IMR-90 (cell line): Measurements from ENCODE around the gene ARHGEF3. TPM values are rescaled to one million over a fixed set of nuclear protein-coding genes. Genes with fewer than 3 reads are reported as not detected.

Source experiments
- ATAC-seq: fragments of 200-7000 bp; cut with Tn5 transposase; 2 replicates; pipeline ENCODE4 v1.9.1; 2020; ENCODE audit warnings: low read depth, mild to moderate bottlenecking, moderate library complexity
- BruUV-seq: library from RNA; stranded (reverse); fragments of 400-500 nt; replicated peaks from 2 replicates; lab custom pipeline; 2021; lab: Mats Ljungman, UMichigan
- CTCF ChIA-PET: fragments of 300-600 bp; formaldehyde crosslinking; extraction: SDS; loops from one replicate; lab custom pipeline; 2021; ENCODE audit warnings: antibody characterized with exemption; lab: Yijun Ruan, JAX
- POLR2A ChIA-PET: fragments of 300-600 bp; sonication (Branson Sonifier 250); formaldehyde crosslinking; loops from one replicate; lab custom pipeline; 2022; ENCODE audit warnings: antibody characterized with exemption; ENCODE audit not compliant: unreplicated experiment; lab: Charles Lee
- DNase-seq: peaks from one replicate; pipeline ENCODE4 v3.0.0; 2013
- H2AFZ ChIP-seq: replicated peaks from 2 replicates; pipeline ENCODE3; 2013; ENCODE audit warnings: low read length, mild to moderate bottlenecking; ENCODE audit not compliant: poor library complexity
- H2AK5ac ChIP-seq: 2 replicates; pipeline ENCODE4 v1.6.1; 2013; ENCODE audit warnings: low read depth, low read length, inconsistent platforms
- H2AK9ac ChIP-seq: replicated peaks from 2 replicates; pipeline ENCODE3; 2013; ENCODE audit warnings: mild to moderate bottlenecking, low read depth, low read length, moderate library complexity; ENCODE audit not compliant: poor library complexity
- H2BK120ac ChIP-seq: 2 replicates; pipeline ENCODE4 v1.6.1; 2013; ENCODE audit warnings: low read depth, low read length, inconsistent platforms
- H2BK15ac ChIP-seq: 3 replicates; pipeline ENCODE4 v1.6.1; 2013; ENCODE audit warnings: low read depth, low read length, inconsistent platforms
- H2BK20ac ChIP-seq: 2 replicates; pipeline ENCODE4 v1.6.1; 2013; ENCODE audit warnings: low read depth, mild to moderate bottlenecking, inconsistent platforms, low read length, moderate library complexity
- H2BK5ac ChIP-seq: 2 replicates; pipeline ENCODE4 v1.6.1; 2013; ENCODE audit warnings: mild to moderate bottlenecking, low read depth, low read length, inconsistent platforms; ENCODE audit not compliant: poor library complexity, severe bottlenecking
- H3K14ac ChIP-seq: replicated peaks from 2 replicates; pipeline ENCODE4 v1.6.1; 2013; ENCODE audit warnings: low read depth, low read length, inconsistent platforms
- H3K18ac ChIP-seq: 2 replicates; pipeline ENCODE4 v1.6.1; 2013; ENCODE audit warnings: low read depth, low read length, control low read depth
- H3K23ac ChIP-seq: 2 replicates; pipeline ENCODE4 v1.6.1; 2013; ENCODE audit warnings: low read depth, low read length, inconsistent platforms
- H3K27ac ChIP-seq: 2 replicates; pipeline ENCODE4 v1.5.1; 2013; ENCODE audit warnings: mild to moderate bottlenecking, control low read depth, low read length; ENCODE audit not compliant: insufficient read depth
- H3K27me3 ChIP-seq: 2 replicates; pipeline ENCODE4 v1.6.1; 2013; ENCODE audit warnings: low read length; ENCODE audit not compliant: control insufficient read depth, insufficient read depth
- H3K36me3 ChIP-seq: 2 replicates; pipeline ENCODE4 v1.6.1; 2013; ENCODE audit warnings: low read length, mixed read lengths; ENCODE audit not compliant: control insufficient read depth, insufficient read depth
- H3K4ac ChIP-seq: 2 replicates; pipeline ENCODE4 v1.6.1; 2013; ENCODE audit warnings: low read depth, low read length, inconsistent platforms
- H3K4me1 ChIP-seq: 2 replicates; pipeline ENCODE4 v1.6.1; 2013; ENCODE audit warnings: low read length, mixed read lengths; ENCODE audit not compliant: control insufficient read depth, insufficient read depth
- H3K4me2 ChIP-seq: 2 replicates; pipeline ENCODE4 v1.6.1; 2013; ENCODE audit warnings: low read depth, mild to moderate bottlenecking, control low read depth, low read length, moderate library complexity
- H3K4me3 ChIP-seq: 2 replicates; pipeline ENCODE4 v1.5.1; 2013; ENCODE audit warnings: low read depth, mild to moderate bottlenecking, control low read depth, low read length, moderate library complexity; ENCODE audit not compliant: insufficient read depth
- H3K56ac ChIP-seq: 2 replicates; pipeline ENCODE4 v1.6.1; 2013; ENCODE audit warnings: low read length, inconsistent platforms; ENCODE audit not compliant: insufficient read depth; ENCODE audit errors: extremely low read depth
- H3K79me1 ChIP-seq, 2 experiments: 2 replicates each; pipeline ENCODE4 v1.6.1; 2013; ENCODE audit warnings: low read length in 2 of 2, inconsistent platforms in 1 of 2, low read depth in 1 of 2
- H3K9ac ChIP-seq: 2 replicates; pipeline ENCODE4 v1.6.1; 2013; ENCODE audit warnings: low read depth, low read length, control low read depth
- H3K9me1 ChIP-seq: 2 replicates; pipeline ENCODE4 v1.6.1; 2013; ENCODE audit warnings: low read length, inconsistent platforms; ENCODE audit not compliant: insufficient read depth
- H3K9me3 ChIP-seq: 2 replicates; pipeline ENCODE4 v1.6.1; 2013; ENCODE audit warnings: low read length; ENCODE audit not compliant: control insufficient read depth, insufficient read depth
- H4K20me1 ChIP-seq: 2 replicates; pipeline ENCODE4 v1.6.1; 2013; ENCODE audit warnings: low read length, inconsistent platforms; ENCODE audit not compliant: insufficient read depth
- H4K5ac ChIP-seq: 2 replicates; pipeline ENCODE4 v1.6.1; 2013; ENCODE audit warnings: mild to moderate bottlenecking, low read depth, low read length, control low read depth
- H4K8ac ChIP-seq, 2 experiments: 2 replicates each; pipeline ENCODE4 v1.6.1; 2013; ENCODE audit warnings: low read depth in 2 of 2, low read length in 2 of 2, control low read depth in 1 of 2, inconsistent platforms in 1 of 2
- H4K91ac ChIP-seq: 2 replicates; pipeline ENCODE4 v1.6.1; 2013; ENCODE audit warnings: low read depth, low read length, inconsistent platforms; ENCODE audit not compliant: insufficient read depth
- BHLHE40 ChIP-seq: fragments of 150-350 bp; IDR thresholded peaks from 2 replicates; pipeline ENCODE4 v1.6.1; 2016; ENCODE audit warnings: mild to moderate bottlenecking, low read depth, low read length
- CEBPB ChIP-seq: IDR thresholded peaks from 2 replicates; pipeline ENCODE4 v1.6.1; 2012; ENCODE audit warnings: low read depth, low read length, improper control_type of control experiment
- CHD1 ChIP-seq: IDR thresholded peaks from 2 replicates; pipeline ENCODE4 v1.6.1; 2012; ENCODE audit warnings: low read depth, low read length, improper control_type of control experiment
- ELK1 ChIP-seq: fragments of 150-350 bp; IDR thresholded peaks from 2 replicates; pipeline ENCODE4 v1.6.1; 2016; ENCODE audit warnings: low read depth, mild to moderate bottlenecking, low read length, moderate library complexity, borderline replicate concordance
- FOS ChIP-seq: fragments of 150-350 bp; IDR thresholded peaks from 2 replicates; pipeline ENCODE4 v1.6.1; 2016; ENCODE audit warnings: low read depth, low read length
- MAZ ChIP-seq: IDR thresholded peaks from 2 replicates; pipeline ENCODE4 v1.6.1; 2012; ENCODE audit warnings: low read depth, mild to moderate bottlenecking, low read length, improper control_type of control experiment, moderate library complexity, borderline replicate concordance
- MXI1 ChIP-seq: IDR thresholded peaks from 2 replicates; pipeline ENCODE4 v1.6.1; 2012; ENCODE audit warnings: low read depth, mild to moderate bottlenecking, low read length, moderate library complexity, borderline replicate concordance
- NFE2L2 ChIP-seq: fragments of 150-350 bp; IDR thresholded peaks from 2 replicates; pipeline ENCODE4 v1.6.1; 2016; ENCODE audit warnings: low read depth, mild to moderate bottlenecking, low read length
- POLR2A ChIP-seq: IDR thresholded peaks from 2 replicates; pipeline ENCODE4 v1.6.1; 2012; ENCODE audit warnings: mild to moderate bottlenecking, low read depth, low read length
- RAD21 ChIP-seq: IDR thresholded peaks from 2 replicates; pipeline ENCODE4 v1.6.1; 2012; ENCODE audit warnings: low read length, improper control_type of control experiment
- RCOR1 ChIP-seq: IDR thresholded peaks from 2 replicates; pipeline ENCODE4 v1.6.1; 2012; ENCODE audit warnings: mild to moderate bottlenecking, low read length, improper control_type of control experiment; ENCODE audit not compliant: insufficient replicate concordance
- RFX5 ChIP-seq: IDR thresholded peaks from 2 replicates; pipeline ENCODE4 v1.8.0; 2012; ENCODE audit warnings: low read depth, mild to moderate bottlenecking, low read length, moderate library complexity
- SMC3 ChIP-seq: fragments of 150-350 bp; IDR thresholded peaks from 2 replicates; pipeline ENCODE4 v1.6.1; 2016; ENCODE audit warnings: low read depth, mild to moderate bottlenecking, antibody characterized with exemption, low read length, moderate library complexity
- USF2 ChIP-seq: fragments of 150-350 bp; IDR thresholded peaks from 2 replicates; pipeline ENCODE4 v1.6.1; 2017; ENCODE audit warnings: mild to moderate bottlenecking, antibody characterized with exemption, low read length, low read depth
- WGBS, 2 experiments: methylation state at CpG; one replicate each; pipeline versions ENCODE4 v1.1.5 to v1.1.7; 2013; ENCODE audit warnings: missing lambda C conversion rate in 2 of 2; ENCODE audit not compliant: insufficient read length in 1 of 2; ENCODE audit errors: extremely low coverage in 2 of 2; 5-methylcytosine and 5-hydroxymethylcytosine counted together
- dilution Hi-C: fragments of 300-500 bp; cut with HindIII; formaldehyde crosslinking; loops from one replicate; pipeline ENCODE4 v1.14.3; 2018; ENCODE audit warnings: low sequenced_read_pairs; ENCODE audit not compliant: unreplicated experiment
- in situ Hi-C: fragments of 300-500 bp; cut with MboI; formaldehyde crosslinking; loops from 3 replicates; pipeline ENCODE4 v1.14.3; 2019; ENCODE audit warnings: low sequenced_read_pairs, inconsistent platforms, mixed read lengths
- intact Hi-C: fragments of 100-400 bp; cut with micrococcal nuclease; formaldehyde crosslinking; loops from 2 replicates; pipeline ENCODE4 v1.10.0; 2022
- polyA plus RNA-seq, 3 experiments: library from polyadenylated mRNA; depleted of rRNA; stranded (reverse); fragments of >200 nt; gene quantifications; 2 replicates each; pipeline ENCODE4 v1.2.3, GENCODE V29; 2012; ENCODE audit warnings: low replicate concordance in 1 of 3
- total RNA-seq: library from RNA; depleted of rRNA; stranded (reverse); fragments of >200 nt; gene quantifications from 2 replicates; pipeline ENCODE4 v1.2.3, GENCODE V29; 2012
- TF ChIP-seq, protein P1 (sequence below): conservative IDR thresholded peaks from 2 replicates; pipeline ENCODE4 v1.5.1; 2012; ENCODE audit warnings: mild to moderate bottlenecking, low read depth, low read length, improper control_type of control experiment

The ARHGEF3 gene
- total and polyA plus RNA-seq, 2 of the 4 experiments (the other 2 are of a cell fraction), result 2.1 to 2.3 TPM

- H3K79me1 ChIP-seq, result no peaks in the 10 kb centered on the region
- no peak overlapping the region for H4K8ac ChIP-seq
- no peak overlapping the region for H3K9ac ChIP-seq
- no TSS peak for BruUV-seq
- no peak overlapping the region for H3K4ac ChIP-seq
- H2BK5ac ChIP-seq, result no peak overlapping the region
- no peak overlapping the region for H2AFZ ChIP-seq
- TF ChIP-seq RAD21 (no peak), MAZ (no peak), POLR2A (no peak), BHLHE40 (no peak), MXI1 (no peak), SMC3 (no peak), USF2 (no peak), FOS (no peak), CEBPB (no peak), ELK1 (no peak), RCOR1 (no peak), NFE2L2 (no peak), CHD1 (no peak), RFX5 (no peak)
- TF ChIP-seq, protein P1, sequence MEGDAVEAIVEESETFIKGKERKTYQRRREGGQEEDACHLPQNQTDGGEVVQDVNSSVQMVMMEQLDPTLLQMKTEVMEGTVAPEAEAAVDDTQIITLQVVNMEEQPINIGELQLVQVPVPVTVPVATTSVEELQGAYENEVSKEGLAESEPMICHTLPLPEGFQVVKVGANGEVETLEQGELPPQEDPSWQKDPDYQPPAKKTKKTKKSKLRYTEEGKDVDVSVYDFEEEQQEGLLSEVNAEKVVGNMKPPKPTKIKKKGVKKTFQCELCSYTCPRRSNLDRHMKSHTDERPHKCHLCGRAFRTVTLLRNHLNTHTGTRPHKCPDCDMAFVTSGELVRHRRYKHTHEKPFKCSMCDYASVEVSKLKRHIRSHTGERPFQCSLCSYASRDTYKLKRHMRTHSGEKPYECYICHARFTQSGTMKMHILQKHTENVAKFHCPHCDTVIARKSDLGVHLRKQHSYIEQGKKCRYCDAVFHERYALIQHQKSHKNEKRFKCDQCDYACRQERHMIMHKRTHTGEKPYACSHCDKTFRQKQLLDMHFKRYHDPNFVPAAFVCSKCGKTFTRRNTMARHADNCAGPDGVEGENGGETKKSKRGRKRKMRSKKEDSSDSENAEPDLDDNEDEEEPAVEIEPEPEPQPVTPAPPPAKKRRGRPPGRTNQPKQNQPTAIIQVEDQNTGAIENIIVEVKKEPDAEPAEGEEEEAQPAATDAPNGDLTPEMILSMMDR, result no peak
- H3K9me3 ChIP-seq, result 0 out of 2 replicates have a peak, but pooled peaks cover 2% of the 10 kb centered on the region
- H2BK15ac ChIP-seq, result no peak overlapping the region
- no peak overlapping the region for H3K27ac ChIP-seq
- H3K4me1 ChIP-seq, result no peaks in the 10 kb centered on the region
- 23% methylated on average over 3 of the region's 8 CpGs; no CpG with 5 or more reads in 1 of the 2 experiments for WGBS, 2 experiments
- no peak overlapping the region for H3K56ac ChIP-seq
- H3K9me1 ChIP-seq, result no peaks in the 10 kb centered on the region
- no peak overlapping the region for H3K14ac ChIP-seq
- no peak for ATAC-seq
- H4K91ac ChIP-seq, result no peak overlapping the region
- H2AK9ac ChIP-seq, result no peak overlapping the region
- no peaks in the 10 kb centered on the region for H4K20me1 ChIP-seq
- in situ Hi-C loops, result no loop called here
- POLR2A ChIA-PET, result no interaction called here
- no peak overlapping the region for H3K18ac ChIP-seq
- H3K4me2 ChIP-seq, result no peak overlapping the region
- H3K27me3 ChIP-seq, result no peaks in the 10 kb centered on the region
- H3K4me3 ChIP-seq, result no peak overlapping the region
- H3K23ac ChIP-seq, result no peak overlapping the region
- no peak for DNase-seq
- no peak overlapping the region for H2BK20ac ChIP-seq
- H2AK5ac ChIP-seq, result no peak overlapping the region
- CTCF ChIA-PET, result interaction anchor here (0.7 kb wide), 1 partner anchor 53 kb away, joined by 3 read pairs; the partner anchor contains the start of gene ARHGEF3
- dilution Hi-C loops, result no loop called here
- intact Hi-C loops, result no loop called here
- no peak overlapping the region for H4K5ac ChIP-seq
- H2BK120ac ChIP-seq, result no peak overlapping the region
- H3K36me3 ChIP-seq, result peaks cover 2% of the 10 kb centered on the region; the same call in 1 of the 2 replicates
Observed at GRCh38 chr3:56748663-56749231, 53.0 kb downstream of the ARHGEF3 start.
